Left hindlimb (tissue), 1 donor: ENCODE measurements around the gene SIGLEC5.
"Not testable (repeated sequence)": the region's sequence is repeated elsewhere in the genome, so short reads cannot be mapped to it uniquely, and the experiment has no call there.

Experiments used
- DNase-seq: peaks from one replicate; pipeline ENCODE4 v3.0.0-alpha.2; 2018

The SIGLEC5 gene, protein sequence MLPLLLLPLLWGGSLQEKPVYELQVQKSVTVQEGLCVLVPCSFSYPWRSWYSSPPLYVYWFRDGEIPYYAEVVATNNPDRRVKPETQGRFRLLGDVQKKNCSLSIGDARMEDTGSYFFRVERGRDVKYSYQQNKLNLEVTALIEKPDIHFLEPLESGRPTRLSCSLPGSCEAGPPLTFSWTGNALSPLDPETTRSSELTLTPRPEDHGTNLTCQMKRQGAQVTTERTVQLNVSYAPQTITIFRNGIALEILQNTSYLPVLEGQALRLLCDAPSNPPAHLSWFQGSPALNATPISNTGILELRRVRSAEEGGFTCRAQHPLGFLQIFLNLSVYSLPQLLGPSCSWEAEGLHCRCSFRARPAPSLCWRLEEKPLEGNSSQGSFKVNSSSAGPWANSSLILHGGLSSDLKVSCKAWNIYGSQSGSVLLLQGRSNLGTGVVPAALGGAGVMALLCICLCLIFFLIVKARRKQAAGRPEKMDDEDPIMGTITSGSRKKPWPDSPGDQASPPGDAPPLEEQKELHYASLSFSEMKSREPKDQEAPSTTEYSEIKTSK

DNA sequence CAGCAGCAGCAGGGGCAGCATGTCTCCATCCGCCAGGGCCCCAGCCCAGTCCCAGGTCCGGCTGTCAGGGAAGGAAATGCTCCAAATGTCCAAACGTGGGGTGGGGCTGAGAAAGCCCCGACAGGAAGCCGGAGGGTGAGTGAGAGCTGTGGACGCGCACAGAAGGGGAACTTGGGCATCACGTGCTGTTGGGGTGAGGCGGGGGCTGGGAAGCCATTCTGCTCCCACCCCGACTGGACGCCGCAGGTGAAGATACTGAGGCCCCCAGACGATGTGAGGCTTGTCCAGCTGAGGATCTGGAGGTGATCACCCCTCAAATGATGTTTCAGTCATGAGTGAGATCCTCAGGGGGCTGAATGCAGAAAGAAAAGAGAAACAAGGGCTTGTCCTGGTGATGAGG is at the start of gene SIGLEC5:
SIGLEC5 (minus strand) TSS at position 87 of the 400 bp plus-strand sequence; CDS start at position 21, 66 bp downstream.
- DNase-seq, result not testable (repeated sequence)

DNA sequence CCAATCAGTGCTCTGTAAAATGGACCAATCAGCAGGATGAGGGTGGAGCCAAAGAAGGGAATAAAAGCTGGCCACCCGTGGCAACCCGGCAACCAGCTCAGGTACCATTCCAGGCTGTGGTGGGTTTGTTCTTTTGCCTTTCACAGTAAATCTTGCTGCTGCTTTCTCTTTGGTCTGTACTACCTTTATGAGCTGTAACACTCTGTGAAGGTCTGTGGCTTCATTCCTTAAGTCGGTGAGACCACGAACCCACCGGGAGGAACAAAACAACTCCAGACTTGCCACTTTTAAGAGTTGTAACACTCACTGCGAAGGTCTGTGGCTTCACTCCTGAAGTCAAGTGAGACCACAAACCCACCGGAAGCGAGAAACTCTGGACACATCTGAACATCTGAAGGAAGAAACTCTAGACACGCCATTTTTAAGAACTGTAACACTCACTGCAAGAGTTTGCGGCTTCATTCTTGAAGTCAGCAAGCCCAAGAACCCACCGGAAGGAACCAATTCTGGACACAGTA is 46.4 kb upstream of the SIGLEC5 start:
- no peak for DNase-seq

DNA sequence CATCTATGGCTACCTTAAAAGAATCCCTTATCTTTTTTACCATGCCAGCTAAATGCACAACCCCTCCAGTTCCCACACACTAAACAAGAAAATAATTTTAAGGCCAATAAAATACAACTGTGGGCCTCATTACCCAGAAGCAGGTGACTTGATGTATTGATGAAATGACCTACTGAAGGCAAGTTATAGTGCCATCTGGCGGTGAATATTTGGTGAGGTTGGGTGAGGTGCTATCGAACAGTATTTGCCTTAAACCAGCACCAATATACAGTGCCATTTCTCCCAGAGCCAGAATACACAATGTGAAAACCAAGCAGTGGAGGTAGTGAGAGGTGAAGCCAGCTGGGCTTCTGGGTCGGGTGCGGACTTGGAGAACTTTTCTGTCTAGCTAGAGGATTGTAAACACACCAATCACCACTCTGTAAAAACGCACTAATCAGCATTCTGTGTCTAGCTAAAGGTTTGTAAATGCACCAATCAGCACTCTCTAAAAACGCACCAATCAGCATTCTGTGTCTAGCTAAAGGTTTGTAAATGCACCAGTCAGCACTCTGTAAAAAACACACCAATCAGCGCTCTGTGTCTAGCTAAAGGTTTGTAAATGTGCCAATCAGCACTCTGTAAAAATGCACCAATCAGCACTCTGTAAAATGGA is 45.8 kb upstream of the SIGLEC5 start:
- not testable (repeated sequence) for DNase-seq

DNA sequence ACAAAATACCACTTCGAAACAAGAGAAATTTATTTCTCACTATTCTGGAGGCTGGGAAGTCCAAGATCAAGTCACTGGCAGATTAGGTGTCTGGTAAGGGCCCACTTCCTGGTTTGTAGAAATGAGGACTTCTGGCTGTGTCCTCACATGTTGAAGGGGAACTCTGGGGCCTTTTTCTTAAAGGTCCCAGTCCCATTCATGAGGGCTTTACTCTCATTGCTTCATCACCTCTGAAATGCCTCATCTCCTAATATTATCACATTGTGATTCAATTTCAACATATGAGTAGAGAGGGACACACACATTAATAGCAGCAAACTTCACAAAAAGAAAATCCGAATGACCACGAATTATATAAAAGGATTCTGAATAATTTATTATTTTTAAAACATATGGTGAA is 38.0 kb upstream of the SIGLEC5 start:
- no peak for DNase-seq

DNA sequence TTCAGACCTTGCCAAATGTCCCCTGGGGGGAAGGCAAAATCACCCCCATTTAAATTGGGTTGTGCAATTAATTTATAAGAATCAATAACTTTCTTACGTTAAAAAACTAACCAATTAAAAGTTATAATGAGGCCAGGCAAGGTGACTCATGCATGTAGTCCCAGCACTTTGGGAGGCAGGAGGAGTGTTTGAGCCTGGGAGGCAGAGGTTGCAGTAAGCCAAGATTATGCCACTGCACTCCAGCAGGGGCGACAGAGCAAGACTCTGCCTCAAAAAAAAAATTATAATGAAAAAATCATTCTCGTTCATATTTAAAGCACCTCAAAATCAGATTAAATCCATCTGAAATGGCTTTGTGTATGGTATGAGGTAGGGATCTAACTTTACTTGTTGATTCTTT is 34.8 kb upstream of the SIGLEC5 start:
- no peak for DNase-seq

DNA sequence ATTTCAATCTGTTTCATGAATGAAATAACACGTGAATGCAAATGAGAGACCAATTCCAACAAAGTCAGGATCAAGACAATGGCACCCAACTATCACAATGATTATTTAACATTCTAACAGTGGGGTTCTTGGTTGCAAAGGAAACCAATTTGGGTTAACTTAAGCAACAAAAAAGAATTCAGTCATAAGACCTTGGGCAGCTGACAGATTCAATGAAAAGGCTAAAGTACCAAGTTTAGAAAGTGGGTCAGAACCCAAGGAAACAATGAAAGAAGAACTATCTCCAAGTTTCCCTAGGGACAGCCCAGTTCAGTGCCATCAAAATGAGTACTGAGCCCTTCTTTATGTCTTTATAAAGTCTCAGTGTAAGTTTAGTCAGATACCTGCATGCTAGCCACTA is 33.9 kb upstream of the SIGLEC5 start:
- DNase-seq, result no peak

DNA sequence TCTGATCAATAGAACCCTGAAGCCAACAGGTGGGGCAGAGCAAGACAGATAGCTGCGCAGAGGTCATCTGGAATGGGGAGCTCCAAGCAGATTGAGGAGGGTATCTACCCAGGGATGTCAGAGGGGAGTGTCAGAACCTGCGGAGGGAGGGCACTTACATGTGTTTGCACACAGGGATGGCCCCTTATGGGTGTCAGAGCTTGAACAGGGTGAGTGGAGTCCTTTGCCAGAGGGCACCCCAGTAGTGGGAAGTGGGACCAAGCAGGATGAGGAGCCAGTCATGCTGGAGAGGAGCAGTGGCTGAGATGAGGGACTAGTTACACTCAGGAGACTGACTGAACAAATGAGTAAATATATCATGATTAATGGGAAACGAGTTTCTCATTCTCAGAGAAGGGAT is 33.4 kb upstream of the SIGLEC5 start:
- DNase-seq, result no peak

DNA sequence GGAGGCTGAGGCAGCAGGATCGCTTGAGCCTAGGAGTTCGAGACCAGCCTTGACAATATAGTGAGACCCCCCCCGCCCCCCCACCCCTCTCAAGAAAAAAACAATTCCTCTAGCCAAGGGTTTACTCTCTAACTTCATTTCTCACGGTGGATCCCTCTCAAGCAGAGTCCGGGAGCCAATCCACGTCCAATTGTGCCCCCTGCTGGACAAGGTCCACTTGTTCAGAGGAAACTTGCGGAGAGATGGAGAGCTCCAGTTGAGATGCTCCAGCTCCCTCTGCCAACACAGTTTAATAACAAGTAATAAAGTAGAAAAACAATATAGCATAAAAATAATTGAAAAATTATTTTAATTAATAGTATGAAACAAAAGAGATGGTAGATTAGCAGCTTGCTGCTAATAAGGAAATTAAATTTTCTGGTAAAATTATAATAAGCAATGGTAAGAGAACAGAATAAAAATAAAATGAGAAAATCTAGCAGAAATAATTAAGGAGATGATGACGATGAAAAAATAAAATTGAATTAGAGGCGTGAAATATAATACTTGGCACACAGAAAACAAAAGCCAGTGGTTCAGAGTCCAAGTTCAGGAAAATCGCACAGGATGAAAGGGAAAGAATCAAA is 30.9 kb upstream of the SIGLEC5 start:
- DNase-seq, result peak; percentile 72

DNA sequence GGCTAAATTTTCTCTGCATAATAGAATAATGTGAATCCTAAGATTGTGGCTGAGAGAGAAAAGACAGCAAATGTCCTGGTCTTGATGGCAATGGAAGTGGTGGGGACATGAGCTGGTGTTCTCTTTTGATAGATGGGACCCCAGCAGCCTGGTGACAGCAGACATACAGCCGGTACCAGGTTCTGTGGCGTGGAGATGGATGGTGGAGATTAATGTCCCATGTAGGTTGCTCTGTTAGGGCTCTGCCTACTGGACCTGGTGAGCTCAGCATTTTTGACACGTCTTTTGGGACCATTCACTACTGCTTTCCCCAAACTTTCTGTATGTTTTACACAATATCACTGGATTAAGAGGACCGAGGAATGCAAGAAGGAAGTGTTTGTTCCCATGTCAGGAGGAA is 24.6 kb upstream of the SIGLEC5 start:
- no peak for DNase-seq

DNA sequence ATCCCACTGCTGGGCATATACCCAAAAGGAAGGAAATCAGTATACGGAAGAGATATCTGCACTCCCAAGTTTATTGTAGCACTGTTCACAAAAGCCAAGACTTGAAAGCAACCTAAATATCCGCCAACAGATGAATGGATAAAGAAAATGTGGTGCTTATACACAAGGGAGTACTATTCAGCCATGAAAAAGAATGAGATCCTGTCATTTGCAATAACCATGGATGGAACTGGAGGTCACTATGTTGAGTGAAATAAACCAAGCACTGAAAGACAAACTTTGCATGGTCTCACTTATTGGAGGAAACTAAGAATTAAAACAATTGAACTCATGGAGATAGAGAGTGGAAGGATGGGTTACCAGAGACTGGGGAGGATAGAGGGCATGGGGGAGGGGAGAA is 23.0 kb upstream of the SIGLEC5 start:
- no peak for DNase-seq

DNA sequence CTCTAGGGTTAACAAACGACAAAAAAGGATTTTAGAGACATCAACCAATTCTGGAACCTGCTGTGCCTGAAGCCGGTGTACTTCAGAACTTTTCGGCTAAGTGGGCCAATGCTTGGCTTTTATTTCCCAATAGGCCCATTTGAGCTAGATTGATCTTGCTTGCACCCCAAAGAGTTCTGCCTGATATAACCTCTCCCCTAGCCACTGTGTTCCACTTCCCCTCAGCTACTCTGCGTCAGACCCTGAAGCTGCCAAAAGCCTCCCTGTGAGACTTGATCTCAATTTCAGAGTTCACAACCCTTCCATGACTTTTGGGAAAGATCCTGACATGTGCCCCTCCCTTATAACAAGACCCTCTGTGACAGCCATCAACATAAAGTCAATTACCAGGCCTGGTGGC is 22.1 kb upstream of the SIGLEC5 start:
- DNase-seq, result no peak

DNA sequence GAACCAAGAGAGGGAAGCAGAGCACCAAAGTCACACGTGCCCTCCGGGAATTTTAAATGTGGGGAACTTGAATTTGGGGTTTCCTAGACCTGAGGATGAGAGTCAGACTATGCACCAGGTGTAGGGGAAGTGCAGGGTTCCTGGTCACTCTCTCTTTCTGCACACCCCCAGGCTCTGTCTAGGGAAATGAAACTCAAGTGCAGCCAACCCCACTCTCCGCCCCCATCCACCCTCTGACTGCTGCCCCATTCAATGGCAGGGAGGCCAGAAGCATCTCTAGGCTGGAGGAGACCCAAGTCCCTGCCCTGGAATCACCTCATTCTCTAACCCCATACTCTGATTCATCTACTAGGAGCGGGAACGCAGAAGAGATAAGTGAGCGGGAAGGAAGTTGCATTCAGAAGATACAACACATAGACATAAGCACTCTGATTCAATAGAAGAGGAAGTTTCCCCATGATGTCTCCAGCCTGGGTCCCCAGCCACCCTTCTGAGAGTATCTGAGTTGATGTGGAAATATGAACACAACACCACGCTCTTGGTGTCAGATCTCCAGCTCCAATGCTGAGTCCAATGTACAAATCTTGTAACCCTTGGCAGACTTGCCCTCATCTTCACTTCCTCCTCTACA is 21.1 kb upstream of the SIGLEC5 start:
- no peak for DNase-seq

DNA sequence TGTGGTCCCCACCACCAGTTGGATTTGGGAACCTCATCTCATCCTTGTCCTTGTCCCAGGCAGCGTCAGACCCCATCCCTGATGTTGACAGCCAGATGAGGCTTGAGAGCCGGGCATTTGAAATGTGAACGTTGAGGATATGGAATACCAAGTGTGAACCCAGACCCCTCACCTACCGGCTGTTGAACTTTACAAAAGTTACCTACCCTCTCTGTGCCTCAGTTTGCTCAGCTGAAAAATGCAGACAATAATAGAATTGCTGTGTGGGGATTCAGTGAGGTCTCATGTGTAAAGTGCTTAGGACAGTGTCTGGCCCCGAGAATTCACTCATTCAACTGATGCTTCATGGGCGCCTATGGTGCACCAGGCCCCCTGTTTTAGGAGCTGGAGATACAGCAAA is 17.1 kb upstream of the SIGLEC5 start:
- DNase-seq, result no peak

DNA sequence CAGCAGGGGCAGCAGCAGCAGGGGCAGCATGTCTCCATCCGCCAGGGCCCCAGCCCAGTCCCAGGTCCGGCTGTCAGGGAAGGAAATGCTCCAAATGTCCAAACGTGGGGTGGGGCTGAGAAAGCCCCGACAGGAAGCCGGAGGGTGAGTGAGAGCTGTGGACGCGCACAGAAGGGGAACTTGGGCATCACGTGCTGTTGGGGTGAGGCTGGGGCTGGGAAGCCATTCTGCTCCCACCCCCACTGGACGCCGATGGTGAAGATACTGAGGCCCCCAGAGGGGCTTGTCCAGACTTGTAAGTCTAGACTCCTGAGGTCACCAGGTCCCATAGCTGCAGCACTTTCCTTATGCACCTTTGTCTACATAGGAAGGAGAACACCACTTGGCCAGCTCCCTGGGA is 16.5 kb upstream of the SIGLEC5 start, which contains the start of gene SIGLEC14:
SIGLEC14 (minus strand) TSS at position 96 of the 400 bp plus-strand sequence; CDS start at position 30, 66 bp downstream.
- DNase-seq, result not testable (repeated sequence)

DNA sequence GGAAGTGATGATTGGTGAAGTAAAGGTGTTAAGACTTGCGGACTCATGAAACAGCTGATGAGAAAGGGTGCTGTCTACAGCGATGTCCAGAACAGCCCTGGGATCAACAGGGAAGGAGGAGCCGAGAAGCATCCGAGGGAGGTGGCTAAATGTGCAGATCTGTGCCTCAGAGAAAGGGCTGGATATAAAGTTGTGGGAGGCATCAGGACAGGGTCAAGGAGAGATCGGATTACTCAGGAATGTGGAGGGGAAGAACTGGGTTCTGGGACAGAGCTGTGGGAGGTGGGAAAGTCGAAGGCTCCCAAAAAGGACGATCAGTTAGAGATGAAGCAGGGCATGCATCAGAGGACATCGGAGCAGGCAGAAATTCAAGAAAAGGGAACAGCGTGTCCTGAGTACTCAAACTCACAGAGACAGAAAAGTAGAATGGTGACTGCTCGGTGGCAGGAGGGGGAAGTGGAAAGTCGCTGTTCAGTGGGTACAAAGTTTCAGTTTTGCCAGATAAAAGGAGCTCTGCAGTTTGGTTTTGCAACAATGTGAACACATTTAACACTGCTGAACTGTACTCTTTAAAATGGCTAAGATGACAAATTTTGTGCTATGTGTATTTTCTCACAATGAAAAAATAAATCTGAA is 14.6 kb upstream of the SIGLEC5 start:
- no peak for DNase-seq

DNA sequence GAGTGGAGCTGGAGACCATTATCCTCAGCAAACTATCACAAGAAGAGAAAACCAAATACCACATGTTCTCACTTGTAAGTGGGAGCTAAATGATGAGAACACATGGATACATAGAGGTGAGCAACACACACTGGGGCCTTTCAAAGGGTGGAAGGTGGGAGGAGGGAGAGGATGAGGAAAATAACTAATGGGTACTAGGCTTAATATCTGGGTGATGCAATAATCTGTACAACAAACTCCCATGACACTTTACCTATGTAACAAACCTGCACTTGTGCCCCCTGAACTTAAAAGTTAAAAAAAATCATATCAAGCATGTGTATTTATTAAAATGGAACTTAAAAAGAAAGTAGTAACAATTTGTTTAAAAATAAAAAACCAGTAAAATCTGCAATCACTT is 11.4 kb upstream of the SIGLEC5 start:
- no peak for DNase-seq

DNA sequence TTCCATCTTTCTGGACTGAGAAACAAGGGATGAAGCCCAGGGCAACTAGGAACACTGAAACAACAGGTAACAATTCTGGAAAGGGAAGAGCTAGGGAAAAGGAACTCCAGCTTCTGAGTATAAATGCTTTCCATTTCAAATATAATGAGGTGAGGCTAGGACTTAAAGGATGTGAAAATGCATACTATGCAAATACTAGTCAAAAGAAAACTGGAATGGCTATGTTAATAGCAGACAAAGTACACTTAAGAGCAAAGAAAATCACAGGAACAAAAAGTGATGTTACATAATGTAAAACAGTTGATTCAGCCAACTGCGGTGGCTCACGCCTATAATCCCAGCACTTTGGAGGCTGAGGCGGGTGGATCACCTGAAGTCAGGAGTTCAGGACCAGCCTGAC is 10.2 kb upstream of the SIGLEC5 start:
- DNase-seq, result no peak

DNA sequence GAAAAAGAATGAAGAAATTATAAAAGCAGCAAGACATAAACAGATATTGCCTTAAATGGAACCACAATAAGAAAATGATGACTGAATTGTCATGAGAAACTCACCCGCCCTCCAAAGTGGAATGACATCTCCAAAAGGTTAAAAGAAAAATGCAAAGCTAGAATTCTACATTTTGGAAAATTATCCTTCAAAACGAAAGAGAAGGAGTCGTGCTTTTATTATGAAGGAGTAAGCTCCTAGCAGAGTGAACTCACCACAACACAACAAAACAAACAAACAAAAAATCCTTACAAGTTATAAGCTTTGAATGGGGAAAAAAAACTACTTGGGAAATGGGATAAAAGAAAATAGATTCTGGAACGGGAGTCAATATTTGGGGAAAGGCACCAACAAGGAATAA is 9.7 kb upstream of the SIGLEC5 start:
- no peak for DNase-seq

DNA sequence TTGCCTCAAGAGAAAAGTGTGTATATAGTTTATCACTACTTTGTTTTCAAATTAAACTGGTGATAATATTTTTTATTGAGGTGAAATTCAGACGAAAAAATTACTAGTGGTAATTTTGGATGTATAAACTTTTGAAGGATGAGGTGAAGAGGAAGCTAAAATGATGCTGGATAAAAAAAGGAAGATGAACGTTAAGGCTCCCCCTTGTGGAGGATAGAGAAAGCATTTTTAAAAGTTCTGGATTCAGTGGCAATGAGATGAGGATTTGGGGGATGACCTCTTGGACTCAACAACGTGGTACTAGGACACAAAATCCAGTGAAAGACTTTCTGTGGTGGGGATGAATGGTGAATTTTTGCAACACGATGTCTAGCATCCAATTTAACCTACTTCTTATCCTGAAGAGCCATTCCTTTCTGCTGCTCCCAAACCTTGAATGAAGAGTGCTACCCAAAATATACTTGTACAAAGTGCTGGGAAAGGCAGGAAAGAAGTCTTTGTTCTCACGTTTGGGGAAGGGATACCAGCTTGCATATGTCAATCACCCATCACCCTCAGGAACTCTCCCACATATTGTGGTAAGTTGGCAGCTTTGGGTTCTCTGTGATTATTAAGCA is 7.3 kb upstream of the SIGLEC5 start:
- DNase-seq, result no peak

DNA sequence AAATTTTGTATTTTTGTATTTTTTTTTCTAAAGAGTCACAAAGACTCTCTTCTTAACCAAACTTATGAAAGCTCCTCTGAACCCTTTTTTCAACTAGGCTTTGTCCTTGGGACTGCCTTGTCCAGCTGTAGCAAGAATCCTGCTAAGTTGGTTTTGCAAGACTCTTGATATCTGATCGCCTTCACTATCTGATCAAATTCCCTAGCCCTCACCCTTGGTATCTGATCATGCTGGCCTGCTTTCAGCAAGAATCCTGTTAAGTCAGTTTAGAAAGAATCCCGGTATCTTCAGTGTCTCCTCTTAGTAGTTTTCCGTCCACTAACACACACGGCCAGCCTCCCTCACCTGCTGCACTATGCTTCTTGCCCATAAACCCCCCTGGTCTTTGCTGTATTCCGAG is 1.9 kb upstream of the SIGLEC5 start:
- DNase-seq, result no peak

DNA sequence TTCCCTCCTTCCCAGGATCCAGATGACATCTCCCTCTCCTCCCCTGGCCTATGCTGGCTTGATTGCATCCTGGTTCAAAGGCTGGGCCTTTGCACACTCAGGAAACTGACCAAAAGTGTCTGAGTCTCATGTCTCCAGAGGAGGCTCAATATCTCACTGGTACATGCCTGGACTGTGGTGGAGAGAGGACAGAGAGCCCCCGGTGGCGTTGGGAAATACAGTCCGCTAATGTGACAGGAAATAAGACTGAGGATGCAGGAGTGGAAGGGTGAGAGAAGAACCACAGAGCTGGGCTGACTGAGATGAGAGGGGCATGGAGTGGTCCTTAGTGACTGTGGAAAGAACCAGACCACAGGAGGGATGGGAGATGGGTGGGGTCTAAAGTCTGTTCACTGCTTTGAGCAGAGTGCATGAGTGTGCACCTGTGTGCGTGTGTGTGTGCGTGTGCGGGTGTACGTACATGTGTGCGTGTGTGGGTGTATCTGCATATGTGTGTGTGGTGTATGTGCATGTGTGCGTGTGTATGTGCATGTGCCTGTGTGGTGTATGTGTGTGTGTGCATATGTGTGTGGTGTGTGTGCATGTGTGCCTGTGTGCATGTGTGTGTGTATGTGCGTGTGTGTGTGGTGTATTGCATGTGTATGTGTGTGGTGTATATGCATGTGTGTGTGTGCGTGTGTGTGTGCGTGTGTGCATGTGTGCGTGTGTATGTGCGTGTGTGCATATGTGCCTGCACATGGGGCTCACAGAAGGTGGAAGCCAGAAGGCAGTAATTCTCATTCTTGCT is 1.9 kb downstream of the SIGLEC5 start:
- DNase-seq, result no peak
